RWPE1 (cell line): ENCODE measurements around the gene EEF1A2.

Experiments
- CTCF ChIA-PET: fragments of 350-600 bp; sonication (Branson Sonifier 250); formaldehyde crosslinking; extraction: SDS; loops from one replicate; lab custom pipeline; 2021; lab: Yijun Ruan, JAX
- POLR2A ChIA-PET: fragments of 400-600 bp; formaldehyde crosslinking; extraction: SDS; loops from one replicate; lab custom pipeline; 2020; ENCODE audit warnings: antibody characterized with exemption; ENCODE audit not compliant: low non-redundant PET; lab: Yijun Ruan, JAX
- DNase-seq: peaks from one replicate; pipeline ENCODE4 v3.0.0; 2012; ENCODE audit warnings: low spot score
- H3K27ac ChIP-seq: fragments of 450-650 bp; 2 replicates; pipeline ENCODE4 v1.5.1; 2017
- TF ChIP-seq, protein P1 (sequence below): fragments of 450-650 bp; conservative IDR thresholded peaks from 2 replicates; pipeline ENCODE4 v1.5.1; 2017; ENCODE audit warnings: low read depth, mild to moderate bottlenecking

Gene EEF1A2

DNA sequence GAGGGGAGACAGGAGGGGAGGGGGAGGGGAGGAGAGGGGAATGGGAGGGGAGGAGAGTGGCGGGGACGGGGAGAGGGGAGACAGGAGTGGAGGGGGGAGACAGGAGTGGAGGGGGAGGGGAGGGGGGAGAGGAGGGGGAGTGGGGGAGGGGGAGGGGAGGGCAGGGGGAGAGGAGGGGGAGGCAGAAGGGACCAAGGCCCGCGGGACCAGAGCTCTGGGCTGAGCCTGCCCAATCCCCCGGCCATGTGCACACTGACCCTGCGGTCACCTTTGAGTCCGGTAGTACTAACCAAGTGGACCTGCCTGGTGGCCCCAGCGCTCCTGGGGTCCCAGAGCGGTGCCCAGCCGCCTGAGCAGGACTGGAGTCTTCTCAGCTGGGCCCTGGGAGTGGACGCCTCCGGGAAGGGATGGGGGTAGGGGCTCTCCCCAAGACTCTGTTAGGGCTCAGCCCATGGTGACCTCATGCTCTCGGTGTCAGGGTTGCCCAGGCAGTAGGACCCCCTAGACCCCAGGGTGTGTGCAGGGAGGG is 26.0 kb downstream of the EEF1A2 start:
- no peak overlapping the region for H3K27ac ChIP-seq
- CTCF ChIA-PET = interaction anchor here (1.0 to 1.2 kb wide), 2 partner anchors 13 to 250 kb away, joined by 3 to 4 read pairs; no protein-coding TSS in a partner anchor
- no peak for DNase-seq
- TF ChIP-seq, protein P1, sequence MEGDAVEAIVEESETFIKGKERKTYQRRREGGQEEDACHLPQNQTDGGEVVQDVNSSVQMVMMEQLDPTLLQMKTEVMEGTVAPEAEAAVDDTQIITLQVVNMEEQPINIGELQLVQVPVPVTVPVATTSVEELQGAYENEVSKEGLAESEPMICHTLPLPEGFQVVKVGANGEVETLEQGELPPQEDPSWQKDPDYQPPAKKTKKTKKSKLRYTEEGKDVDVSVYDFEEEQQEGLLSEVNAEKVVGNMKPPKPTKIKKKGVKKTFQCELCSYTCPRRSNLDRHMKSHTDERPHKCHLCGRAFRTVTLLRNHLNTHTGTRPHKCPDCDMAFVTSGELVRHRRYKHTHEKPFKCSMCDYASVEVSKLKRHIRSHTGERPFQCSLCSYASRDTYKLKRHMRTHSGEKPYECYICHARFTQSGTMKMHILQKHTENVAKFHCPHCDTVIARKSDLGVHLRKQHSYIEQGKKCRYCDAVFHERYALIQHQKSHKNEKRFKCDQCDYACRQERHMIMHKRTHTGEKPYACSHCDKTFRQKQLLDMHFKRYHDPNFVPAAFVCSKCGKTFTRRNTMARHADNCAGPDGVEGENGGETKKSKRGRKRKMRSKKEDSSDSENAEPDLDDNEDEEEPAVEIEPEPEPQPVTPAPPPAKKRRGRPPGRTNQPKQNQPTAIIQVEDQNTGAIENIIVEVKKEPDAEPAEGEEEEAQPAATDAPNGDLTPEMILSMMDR = no peak
- POLR2A ChIA-PET = no interaction called here

DNA sequence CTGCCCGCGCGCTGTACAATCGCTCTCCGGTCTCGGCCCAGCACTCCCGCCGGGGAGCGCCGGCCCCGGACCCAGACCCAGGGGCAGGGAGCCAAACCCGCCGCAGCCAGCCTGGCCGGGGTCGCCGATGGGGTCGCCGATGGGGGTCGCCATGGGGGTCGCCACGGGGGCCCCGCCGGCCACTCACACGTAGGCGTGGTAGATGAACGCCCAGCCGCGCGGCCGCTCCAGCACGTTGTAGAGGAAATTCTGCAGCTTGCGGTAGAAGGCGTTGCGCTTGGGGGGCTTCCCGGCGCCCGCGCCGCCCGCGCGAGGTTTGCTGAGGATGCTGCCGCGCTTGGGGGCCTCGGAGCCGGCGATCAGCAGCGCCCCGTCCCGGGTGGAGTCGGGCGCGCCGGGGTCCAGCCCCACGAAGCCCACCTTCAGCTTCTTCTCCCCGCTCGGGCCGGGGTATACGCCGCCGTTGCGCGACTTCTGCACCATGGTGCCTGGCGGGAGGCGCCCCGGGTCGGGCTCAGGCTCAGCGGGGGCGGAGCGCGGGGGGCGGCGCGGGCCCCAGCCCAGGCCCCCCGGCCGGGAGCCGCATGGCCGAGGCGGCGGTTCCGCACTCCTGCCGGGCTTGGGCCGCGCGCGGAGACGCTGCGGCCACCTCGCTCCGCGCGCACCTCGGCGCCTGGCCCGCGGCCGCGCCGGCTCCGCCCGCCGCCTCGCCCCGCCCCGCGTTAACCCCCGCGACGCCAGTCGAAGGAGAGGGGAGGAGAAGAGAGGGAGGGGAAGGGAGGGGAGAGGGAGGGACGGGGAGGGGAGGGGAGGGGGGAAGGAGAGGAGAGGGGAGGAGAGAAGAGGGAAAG is 26.7 kb downstream of the EEF1A2 start, which contains the start of gene KCNQ2:
Gene KCNQ2, minus strand, starts transcription at position 675 of the 851 bp plus-strand sequence. Its CDS starts 192 bp downstream, at position 483.
- TF ChIP-seq, protein P1 = no peak
- DNase-seq = no peak
- ChIA-PET POLR2A (no interaction called here), CTCF (interaction anchor here (1.0 to 1.2 kb wide), 2 partner anchors 13 to 249 kb away, joined by 3 to 4 read pairs; no protein-coding TSS in a partner anchor)
- H3K27ac ChIP-seq = no peak within 1 kb of the TSS

DNA sequence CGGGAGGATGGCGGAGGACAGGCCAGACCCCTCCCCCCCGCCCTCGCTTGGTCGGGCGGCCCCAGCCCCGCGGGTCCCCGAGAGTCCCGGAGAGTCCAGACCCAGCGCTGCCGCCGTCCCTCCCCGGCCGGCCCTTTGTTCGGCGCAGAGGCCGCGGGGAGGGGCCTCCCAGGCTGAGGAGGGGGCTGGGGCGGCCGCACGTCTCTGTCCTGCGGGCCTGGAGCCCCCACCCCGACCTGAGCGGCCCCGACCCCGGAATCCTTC is 27.2 kb downstream of the EEF1A2 start:
- CTCF ChIA-PET = interaction anchor here (1.0 kb wide), 1 partner anchor 12 kb away, joined by 4 read pairs; no protein-coding TSS in a partner anchor
- POLR2A ChIA-PET = no interaction called here
- TF ChIP-seq, protein P1 = no peak

DNA sequence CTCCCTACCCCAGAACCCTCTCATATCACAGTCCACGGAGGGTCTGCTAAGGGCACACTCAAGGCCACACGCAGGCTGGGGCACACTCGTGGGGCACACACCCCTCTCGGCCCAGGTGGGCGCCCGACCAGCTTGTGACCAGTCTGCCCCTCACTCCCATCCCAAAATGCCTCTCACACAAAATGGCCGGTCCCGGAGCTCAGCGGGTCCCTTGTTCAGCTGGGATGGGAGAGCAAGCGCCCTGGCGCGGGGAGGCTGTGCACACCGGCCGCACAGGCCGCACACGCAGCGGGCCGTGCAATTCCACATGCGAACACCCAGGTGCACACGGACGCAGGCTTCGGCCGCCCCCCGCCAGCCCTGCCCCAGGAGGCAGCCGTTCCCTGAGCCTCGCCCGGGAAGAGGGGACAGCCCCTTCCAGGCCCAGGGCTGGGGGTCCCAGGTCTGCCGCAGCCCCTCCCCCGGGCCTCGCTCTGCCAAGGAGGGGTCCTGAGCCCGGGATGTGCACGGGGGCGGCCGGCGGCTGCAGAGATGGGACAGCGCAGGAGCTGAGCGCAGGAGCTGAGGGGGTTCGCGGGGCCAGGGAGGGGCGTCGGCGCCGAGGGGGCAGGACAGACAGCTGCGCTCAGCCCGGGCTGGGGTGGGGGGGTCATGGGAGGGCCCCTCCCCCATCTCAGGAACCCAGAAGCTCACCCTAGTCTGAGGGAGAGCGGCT is 27.7 kb downstream of the EEF1A2 start:
- ChIA-PET POLR2A (no interaction called here), CTCF (interaction anchor here (0.6 to 0.7 kb wide), 3 partner anchors 10 to 90 kb away, joined by 3 to 5 read pairs (median 3); no protein-coding TSS in a partner anchor)
- TF ChIP-seq, protein P1 = no peak
- no peak for DNase-seq
- H3K27ac ChIP-seq = no peak overlapping the region

More for the DNA sequence above, 27.2 kb downstream of the EEF1A2 start:
- no peak overlapping the region for H3K27ac ChIP-seq
- DNase-seq = no peak

DNA sequence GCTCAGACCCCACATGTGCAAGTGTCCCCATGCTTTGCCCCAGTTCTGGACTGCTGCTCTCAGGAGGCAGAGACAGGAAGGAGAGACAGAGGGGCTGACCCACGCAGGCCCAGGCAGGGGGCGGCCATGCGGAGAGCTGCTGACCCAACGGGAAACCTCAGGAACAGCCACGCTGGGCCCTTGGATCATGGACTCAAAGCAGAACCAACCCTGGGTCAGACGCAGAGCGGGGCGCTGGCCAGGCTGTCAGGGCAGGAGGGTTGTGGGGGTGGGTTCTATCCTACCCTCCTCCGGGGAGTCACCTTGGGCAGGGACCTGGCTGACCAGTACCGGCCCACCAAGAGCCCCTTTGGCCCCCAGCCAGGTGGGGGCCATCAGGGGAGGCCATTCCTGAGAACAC is 28.5 kb downstream of the EEF1A2 start:
- no peak overlapping the region for H3K27ac ChIP-seq
- ChIA-PET POLR2A (interaction anchor here (0.6 kb wide), 1 partner anchor 100 kb away, joined by 3 read pairs; no protein-coding TSS in a partner anchor), CTCF (interaction anchor here (0.6 to 0.7 kb wide), 4 partner anchors 9 to 434 kb away, joined by 3 to 5 read pairs (median 3); no protein-coding TSS in a partner anchor)

More for the DNA sequence above, 28.5 kb downstream of the EEF1A2 start:
- DNase-seq = no peak
- TF ChIP-seq, protein P1 = no peak
